ENCODE results near the gene ZBTB38. TPM values are rescaled to one million over a fixed set of nuclear protein-coding genes. Genes with fewer than 3 reads are reported as not detected.

ZBTB38 gene
- total RNA-seq, 1 donor from 2014 or later = 14.5 TPM

GRCh38 chr3:141346418-141346817, 21.9 kb upstream of the ZBTB38 start:
- peaks cover 4% of the 10 kb centered on the region for H3K27me3 Mint-ChIP-seq
- peaks cover under 1% of the 10 kb centered on the region for H3K9me3 Mint-ChIP-seq
- H3K27ac Mint-ChIP-seq = no peak overlapping the region
- no peak overlapping the region for H3K4me3 Mint-ChIP-seq
- H3K36me3 Mint-ChIP-seq (ENCODE audit: low read depth) = no peaks in the 10 kb centered on the region
- no peak for DNase-seq
- H3K4me1 Mint-ChIP-seq = no peaks in the 10 kb centered on the region
- intact Hi-C loops (cut with micrococcal nuclease) = no loop called here

- DNase-seq = no peak
- intact Hi-C loops (cut with micrococcal nuclease) = no loop called here
- Mint-ChIP-seq H3K9me3 (no peaks in the 10 kb centered on the region), H3K4me3 (no peak overlapping the region), H3K4me1 (no peaks in the 10 kb centered on the region), H3K27ac (no peak overlapping the region), H3K36me3 (ENCODE audit: low read depth) (no peaks in the 10 kb centered on the region), H3K27me3 (peaks cover 1% of the 10 kb centered on the region)
These were observed 21.5 kb upstream of the ZBTB38 start for GRCh38 chr3:141346839-141347238.

- no peaks in the 10 kb centered on the region for H3K9me3 Mint-ChIP-seq
- no peaks in the 10 kb centered on the region for H3K4me1 Mint-ChIP-seq
- peaks cover 11% of the 10 kb centered on the region for H3K27me3 Mint-ChIP-seq
- DNase-seq = no peak
- H3K36me3 Mint-ChIP-seq (ENCODE audit: low read depth) = no peaks in the 10 kb centered on the region
- intact Hi-C loops (cut with micrococcal nuclease) = no loop called here
- no peak overlapping the region for H3K27ac Mint-ChIP-seq
- no peak overlapping the region for H3K4me3 Mint-ChIP-seq
These were observed 19.5 kb upstream of the ZBTB38 start for GRCh38 chr3:141348837-141349236.

GRCh38 chr3:141349711-141350110, 18.6 kb upstream of the ZBTB38 start:
- Mint-ChIP-seq H3K9me3 (no peaks in the 10 kb centered on the region), H3K4me3 (no peak overlapping the region), H3K4me1 (no peaks in the 10 kb centered on the region), H3K36me3 (ENCODE audit: low read depth) (no peaks in the 10 kb centered on the region), H3K27ac (no peak overlapping the region), H3K27me3 (peaks cover 15% of the 10 kb centered on the region)
- no peak for DNase-seq
- intact Hi-C loops (cut with micrococcal nuclease) = no loop called here

DNA sequence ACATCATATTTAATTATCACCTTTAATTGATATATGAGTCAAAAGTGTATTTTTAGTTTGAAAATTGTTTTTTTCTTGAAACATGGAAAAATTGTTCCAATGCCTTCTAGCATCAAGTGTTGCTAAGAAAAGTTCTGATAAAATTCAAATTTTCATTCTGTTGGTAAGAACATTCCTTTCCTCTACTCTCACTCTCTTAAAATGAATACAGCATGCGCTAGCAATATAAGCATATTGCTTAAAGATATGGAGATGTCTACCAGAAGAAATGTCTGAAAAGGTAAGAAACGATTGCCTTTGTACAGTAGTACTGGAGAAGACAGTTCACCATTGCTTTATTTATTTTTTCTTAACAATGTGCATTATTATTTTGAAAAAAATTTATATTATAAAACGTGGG, 17.6 kb upstream of the ZBTB38 start:
- Mint-ChIP-seq H3K4me3 (no peak overlapping the region), H3K4me1 (no peaks in the 10 kb centered on the region), H3K27me3 (peaks cover 15% of the 10 kb centered on the region), H3K36me3 (ENCODE audit: low read depth) (no peaks in the 10 kb centered on the region), H3K27ac (no peak overlapping the region), H3K9me3 (no peaks in the 10 kb centered on the region)
- no peak for DNase-seq
- intact Hi-C loops (cut with micrococcal nuclease) = no loop called here

- Mint-ChIP-seq H3K36me3 (ENCODE audit: low read depth) (no peaks in the 10 kb centered on the region), H3K9me3 (no peaks in the 10 kb centered on the region), H3K4me1 (no peaks in the 10 kb centered on the region), H3K4me3 (no peak overlapping the region), H3K27ac (no peak overlapping the region), H3K27me3 (peaks cover 15% of the 10 kb centered on the region)
- intact Hi-C loops (cut with micrococcal nuclease) = no loop called here
- no peak for DNase-seq
These were observed 15.9 kb upstream of the ZBTB38 start for GRCh38 chr3:141352262-141352984.

DNA sequence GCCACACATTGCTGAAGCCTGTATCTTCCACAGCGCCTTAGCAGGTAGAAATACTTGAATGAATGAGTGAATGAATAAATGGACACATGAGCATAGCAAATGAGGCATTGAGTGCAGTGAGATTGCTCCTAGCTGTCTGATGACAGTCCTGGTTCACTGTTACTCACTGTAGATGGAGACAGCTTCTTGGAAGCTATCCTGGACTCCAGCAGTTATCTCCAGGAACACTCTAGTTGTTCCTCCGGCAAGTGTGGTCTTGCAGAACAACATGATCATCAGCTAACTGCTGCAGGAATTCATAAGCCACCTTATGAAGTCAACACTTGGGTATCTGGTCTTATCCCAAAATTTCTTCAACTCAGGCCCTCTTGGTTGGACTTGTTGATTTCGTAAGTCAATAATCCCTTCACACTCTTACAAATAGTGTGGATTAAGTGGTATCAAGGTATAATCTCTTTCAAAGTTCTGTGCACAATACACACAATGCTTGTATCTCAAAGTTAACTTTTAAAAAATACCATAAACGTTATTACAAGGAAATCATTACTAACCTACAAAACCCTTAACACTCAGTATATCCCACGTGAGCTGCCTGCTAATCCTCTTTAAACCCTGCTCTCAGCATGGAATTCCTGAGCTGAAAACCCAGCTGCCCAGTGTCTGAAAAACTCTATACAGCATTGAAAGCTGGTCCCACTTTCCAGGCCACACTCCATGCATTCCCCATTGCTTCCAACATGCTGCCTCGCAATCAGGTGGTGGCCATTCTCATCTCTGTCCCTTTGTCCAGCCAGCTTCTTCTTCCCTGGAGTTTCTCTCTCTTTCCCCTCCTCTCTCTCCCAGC, 14.4 kb upstream of the ZBTB38 start:
- intact Hi-C loops (cut with micrococcal nuclease) = no loop called here
- Mint-ChIP-seq H3K4me1 (no peaks in the 10 kb centered on the region), H3K27ac (no peak overlapping the region), H3K36me3 (ENCODE audit: low read depth) (no peaks in the 10 kb centered on the region), H3K27me3 (peaks cover 17% of the 10 kb centered on the region), H3K4me3 (no peak overlapping the region), H3K9me3 (no peaks in the 10 kb centered on the region)
- DNase-seq = no peak

DNA sequence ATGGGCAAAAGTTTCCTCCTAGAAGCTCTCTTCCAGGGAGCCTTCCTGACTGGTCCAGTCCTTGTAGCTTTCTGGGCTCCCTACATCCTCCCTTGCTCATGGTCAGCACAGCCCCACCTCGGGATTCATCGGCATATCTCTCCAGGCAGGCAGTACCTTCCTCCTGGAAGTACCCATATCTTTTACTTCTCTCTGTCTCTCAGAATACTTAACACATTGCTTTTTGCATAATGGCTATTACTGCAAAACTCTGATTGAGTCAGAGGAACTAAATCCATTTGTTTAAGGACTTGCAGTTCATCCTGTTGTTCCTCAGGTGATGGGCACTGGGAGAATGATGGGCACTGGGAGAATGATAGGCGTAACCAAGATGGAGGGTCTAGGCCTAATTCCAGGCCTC, 13.8 kb upstream of the ZBTB38 start:
- no peak for DNase-seq
- Mint-ChIP-seq H3K36me3 (ENCODE audit: low read depth) (no peaks in the 10 kb centered on the region), H3K4me1 (no peaks in the 10 kb centered on the region), H3K27me3 (peaks cover 17% of the 10 kb centered on the region), H3K27ac (no peak overlapping the region), H3K4me3 (no peak overlapping the region), H3K9me3 (no peaks in the 10 kb centered on the region)
- intact Hi-C loops (cut with micrococcal nuclease) = no loop called here

- no peak for DNase-seq
- Mint-ChIP-seq H3K4me1 (no peaks in the 10 kb centered on the region), H3K27ac (no peak overlapping the region), H3K4me3 (no peak overlapping the region), H3K9me3 (no peaks in the 10 kb centered on the region), H3K36me3 (ENCODE audit: low read depth) (no peaks in the 10 kb centered on the region), H3K27me3 (peaks cover 17% of the 10 kb centered on the region)
- intact Hi-C loops (cut with micrococcal nuclease) = no loop called here
These were observed 13.1 kb upstream of the ZBTB38 start for GRCh38 chr3:141355242-141355641.

DNA sequence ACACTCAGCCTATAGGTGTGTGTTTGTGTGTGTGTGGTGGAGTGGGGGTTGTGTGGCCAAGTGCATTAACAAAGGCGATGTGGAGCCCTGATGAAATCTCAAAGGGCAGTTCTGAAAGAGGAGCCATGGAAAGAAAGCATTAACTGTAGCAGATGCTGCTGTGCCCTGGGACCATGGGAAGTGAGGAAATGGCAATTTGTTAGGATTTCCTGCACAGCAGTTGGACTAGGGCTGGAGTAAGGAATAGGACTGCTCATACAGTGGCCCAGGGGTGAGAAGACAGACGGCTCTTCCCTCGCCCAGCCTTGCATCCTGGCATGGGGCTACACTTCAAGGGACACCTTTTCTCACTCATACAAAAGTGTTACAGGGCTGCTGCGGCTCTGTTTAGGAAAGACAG, 12.3 kb upstream of the ZBTB38 start:
- intact Hi-C loops (cut with micrococcal nuclease) = no loop called here
- peaks cover 4% of the 10 kb centered on the region for H3K4me1 Mint-ChIP-seq
- H3K27ac Mint-ChIP-seq = no peak overlapping the region
- DNase-seq = no peak
- H3K27me3 Mint-ChIP-seq = peaks cover 17% of the 10 kb centered on the region
- H3K4me3 Mint-ChIP-seq = no peak overlapping the region
- no peaks in the 10 kb centered on the region for H3K36me3 Mint-ChIP-seq (ENCODE audit: low read depth)
- no peaks in the 10 kb centered on the region for H3K9me3 Mint-ChIP-seq

- Mint-ChIP-seq H3K27me3 (peaks cover 11% of the 10 kb centered on the region), H3K4me1 (peaks cover 10% of the 10 kb centered on the region), H3K27ac (no peak overlapping the region), H3K4me3 (peak overlapping the region; percentile 31), H3K36me3 (ENCODE audit: low read depth) (no peaks in the 10 kb centered on the region), H3K9me3 (no peaks in the 10 kb centered on the region)
- intact Hi-C loops (cut with micrococcal nuclease) = loop anchor here (1.0 kb wide), 1 partner anchor 94 kb away; no protein-coding TSS in a partner anchor
- peak; percentile 73 for DNase-seq
These were observed 7.3 kb upstream of the ZBTB38 start for GRCh38 chr3:141360888-141361598.

DNA sequence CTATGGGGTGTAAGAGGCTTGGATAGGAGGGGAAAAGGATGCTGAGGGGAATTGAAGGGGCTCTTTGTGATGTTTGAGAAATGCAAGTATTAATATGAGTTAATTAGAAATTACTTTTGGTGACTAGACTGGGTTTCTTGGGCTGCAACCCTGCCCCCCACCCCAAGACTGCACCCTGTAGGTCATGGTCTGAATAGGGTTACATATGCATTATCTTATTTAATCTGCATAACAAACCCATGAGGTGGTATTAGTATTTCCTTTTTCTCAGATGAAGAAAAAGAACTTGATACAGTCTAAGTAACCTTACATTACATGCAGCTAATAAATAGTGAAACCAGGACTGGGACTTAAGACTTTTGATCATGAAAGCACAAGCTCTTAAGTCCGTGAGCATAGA, 5.6 kb upstream of the ZBTB38 start:
- H3K4me1 Mint-ChIP-seq = peaks cover 16% of the 10 kb centered on the region
- no peak overlapping the region for H3K4me3 Mint-ChIP-seq
- peaks cover 11% of the 10 kb centered on the region for H3K27me3 Mint-ChIP-seq
- no peaks in the 10 kb centered on the region for H3K36me3 Mint-ChIP-seq (ENCODE audit: low read depth)
- no peak overlapping the region for H3K27ac Mint-ChIP-seq
- intact Hi-C loops (cut with micrococcal nuclease) = no loop called here
- no peak for DNase-seq
- no peaks in the 10 kb centered on the region for H3K9me3 Mint-ChIP-seq

DNA sequence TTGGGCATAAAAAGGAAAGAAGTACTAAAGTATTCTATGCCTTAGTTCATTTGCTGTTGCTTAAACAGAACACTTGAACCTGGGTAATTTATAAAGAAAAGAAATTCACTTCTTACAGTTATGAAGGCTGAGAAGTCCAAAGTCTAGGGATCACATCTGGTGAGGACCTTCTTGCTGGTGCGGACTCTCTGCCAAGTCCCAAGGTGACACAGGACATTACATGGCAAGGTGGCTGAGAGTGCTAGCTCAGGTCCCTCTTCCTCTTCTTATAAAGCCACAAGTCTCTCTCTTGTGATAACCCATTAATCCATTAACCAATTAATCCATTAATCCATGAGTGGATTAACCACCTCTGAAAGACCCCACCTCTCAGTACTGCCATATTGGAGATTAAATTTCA, 3.1 kb upstream of the ZBTB38 start:
- no peak for DNase-seq
- H3K9me3 Mint-ChIP-seq = no peaks in the 10 kb centered on the region
- H3K4me1 Mint-ChIP-seq = peaks cover 20% of the 10 kb centered on the region
- no peak overlapping the region for H3K27ac Mint-ChIP-seq
- H3K27me3 Mint-ChIP-seq = peaks cover 9% of the 10 kb centered on the region
- H3K4me3 Mint-ChIP-seq = no peak overlapping the region
- intact Hi-C loops (cut with micrococcal nuclease) = no loop called here
- no peaks in the 10 kb centered on the region for H3K36me3 Mint-ChIP-seq (ENCODE audit: low read depth)

All from activated CD4-positive, alpha-beta T cell treated with anti-CD3 and anti-CD28 coated beads, Interleukin-2, amount 10 ng/mL, durations not matched to agents 24 days and 14 days (primary cell).